ENCODE data around the gene GRID1.

Gene GRID1

DNA sequence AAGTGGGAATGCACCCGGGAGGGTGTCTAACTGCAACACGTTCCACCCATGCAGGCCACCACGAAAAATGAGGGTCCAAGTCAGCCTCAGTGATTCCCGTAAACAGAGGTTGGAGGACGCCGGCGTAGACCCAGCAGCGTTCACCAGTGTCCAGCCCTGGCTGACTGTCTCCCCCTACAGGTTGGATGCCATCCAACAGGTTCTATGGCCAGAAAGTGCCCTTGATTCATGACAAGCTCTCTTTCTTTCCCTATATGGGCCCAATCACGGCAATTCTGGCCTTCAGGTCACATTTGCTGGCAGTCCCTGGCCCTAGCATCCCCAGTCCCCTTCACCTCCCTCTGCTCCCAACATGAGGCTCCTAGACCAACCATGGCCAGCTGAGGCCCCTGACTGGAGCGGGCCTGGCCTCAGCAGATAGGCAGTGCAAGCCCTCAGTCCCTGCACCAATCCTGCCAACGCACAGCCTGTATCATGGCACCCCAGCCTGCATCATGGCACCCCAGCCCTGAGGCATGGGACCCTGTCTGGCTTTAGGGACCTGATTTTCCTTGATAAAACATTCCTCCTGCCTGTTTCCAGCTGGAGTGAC, 227.4 kb downstream of the GRID1 start:
- DNase-seq (ENCODE audit: low spot score): no peak

DNA sequence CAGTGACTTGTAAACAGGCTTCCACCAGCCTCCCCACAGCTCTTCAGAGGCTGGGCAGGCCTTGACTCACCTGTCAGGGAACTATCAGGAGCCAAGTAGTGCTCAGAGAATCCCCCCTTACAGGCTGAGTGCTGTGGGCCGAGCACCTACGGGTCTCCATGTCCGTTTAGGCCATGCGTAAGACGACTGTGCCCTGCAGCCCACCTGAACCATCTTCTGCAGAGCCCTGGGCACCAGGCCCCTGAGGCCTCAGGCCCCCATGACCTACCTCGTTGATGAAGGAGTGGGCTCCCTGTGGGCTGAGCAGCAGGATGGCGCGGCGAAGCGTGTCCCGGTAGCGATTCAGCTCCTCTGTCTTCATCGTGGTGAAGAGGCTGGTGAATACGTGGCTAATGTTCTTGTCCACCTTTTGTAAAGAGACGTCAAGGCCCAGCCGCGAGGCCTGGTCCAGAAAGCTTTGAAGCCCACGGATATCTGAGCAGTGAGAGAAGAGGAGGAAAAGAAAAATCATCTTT, 228.0 kb downstream of the GRID1 start:
- no peak for DNase-seq (ENCODE audit: low spot score)

DNA sequence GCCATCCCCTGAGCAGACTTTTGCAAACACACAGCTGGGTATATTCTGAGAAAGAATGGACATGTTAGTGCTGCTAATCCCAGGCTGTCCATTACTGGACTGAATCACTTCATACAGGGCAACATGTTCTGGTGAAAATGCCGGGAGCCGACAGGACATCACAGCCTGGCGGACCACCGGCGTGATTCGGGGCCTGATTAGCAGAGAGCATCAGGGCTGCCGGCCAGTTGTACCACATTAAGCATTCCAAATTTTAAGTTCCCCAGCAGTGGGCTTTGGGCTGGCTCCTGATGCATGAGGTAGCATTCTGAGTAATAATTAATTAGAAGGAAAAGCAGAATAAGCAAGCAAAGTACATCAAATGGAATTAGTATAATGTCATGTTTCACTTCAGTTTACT, 229.0 kb downstream of the GRID1 start:
- DNase-seq (ENCODE audit: low spot score): no peak

DNA sequence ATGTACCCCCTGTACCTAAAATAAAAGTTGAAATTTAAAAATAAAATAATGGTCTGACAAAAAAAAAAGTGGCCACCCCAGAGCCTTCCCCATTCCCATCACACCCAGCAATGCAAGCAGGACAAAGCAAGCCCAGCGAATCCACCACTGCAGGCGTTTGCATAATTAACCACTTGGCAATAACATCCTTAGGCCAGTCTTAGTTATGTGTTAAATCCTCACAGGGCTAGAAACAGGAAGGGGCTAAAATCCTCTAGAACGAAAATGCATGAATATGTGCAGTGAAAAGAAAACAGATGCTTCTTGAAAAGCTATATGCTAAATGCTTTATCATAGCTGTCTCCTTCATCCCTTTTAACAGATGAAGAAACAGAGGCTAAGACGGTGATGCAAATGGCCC, 229.7 kb downstream of the GRID1 start:
- no peak for DNase-seq (ENCODE audit: low spot score)

DNA sequence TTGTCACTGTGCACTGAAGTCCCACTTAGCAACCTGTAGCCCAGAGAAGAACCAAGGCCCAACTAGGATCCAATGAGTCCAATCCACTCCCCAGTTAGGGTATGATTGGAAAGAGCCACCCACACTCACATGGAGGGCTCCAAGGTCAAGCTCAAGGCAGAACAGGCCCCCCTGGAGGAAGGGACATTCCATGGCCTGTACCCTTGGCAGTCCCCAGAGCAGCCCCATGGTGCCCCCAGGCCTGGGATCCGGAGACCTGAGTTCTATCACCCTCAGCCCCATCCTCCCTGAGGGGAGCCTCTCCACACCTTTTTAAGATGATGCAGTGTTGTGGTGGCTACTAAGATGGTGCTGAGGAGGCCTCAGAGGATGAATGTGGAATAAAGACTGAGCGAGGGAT, 231.4 kb downstream of the GRID1 start:
- no peak for DNase-seq (ENCODE audit: low spot score)

DNA sequence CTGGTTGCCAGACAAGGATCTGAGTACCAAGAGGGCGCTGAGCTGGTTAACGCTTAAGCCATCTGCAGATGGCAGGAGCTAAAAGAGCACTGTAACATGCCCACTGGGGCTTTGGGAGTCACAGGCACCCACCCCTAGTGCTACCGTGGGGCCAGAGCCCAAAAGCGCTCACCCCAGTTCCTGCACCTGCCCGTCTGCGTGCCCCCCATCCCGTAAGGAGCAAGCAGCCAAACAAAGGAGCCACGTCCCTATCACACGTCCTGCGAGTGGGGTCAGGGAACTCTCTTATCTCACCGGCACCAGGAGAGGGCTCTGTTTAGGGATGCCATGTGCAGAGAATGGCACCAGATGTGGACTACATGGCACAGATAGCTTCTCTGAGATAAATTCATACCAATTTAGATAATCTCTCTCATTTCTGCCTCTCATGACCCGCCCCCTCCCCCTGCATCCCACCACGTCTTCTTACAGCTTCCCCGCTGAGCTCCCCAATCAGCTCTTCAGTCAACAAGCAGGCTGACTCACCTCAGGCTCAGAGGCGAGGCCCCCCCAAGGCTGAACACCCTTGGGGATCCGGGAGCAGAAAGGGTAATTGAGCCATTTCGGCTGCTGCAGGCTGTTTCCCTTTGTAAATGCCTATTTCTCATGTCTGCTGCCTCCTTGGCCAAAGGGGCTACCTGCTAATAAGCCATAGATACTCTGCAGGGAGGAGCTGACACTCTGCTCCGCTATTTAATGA, 235.7 kb downstream of the GRID1 start:
- no peak for DNase-seq (ENCODE audit: low spot score)

DNA sequence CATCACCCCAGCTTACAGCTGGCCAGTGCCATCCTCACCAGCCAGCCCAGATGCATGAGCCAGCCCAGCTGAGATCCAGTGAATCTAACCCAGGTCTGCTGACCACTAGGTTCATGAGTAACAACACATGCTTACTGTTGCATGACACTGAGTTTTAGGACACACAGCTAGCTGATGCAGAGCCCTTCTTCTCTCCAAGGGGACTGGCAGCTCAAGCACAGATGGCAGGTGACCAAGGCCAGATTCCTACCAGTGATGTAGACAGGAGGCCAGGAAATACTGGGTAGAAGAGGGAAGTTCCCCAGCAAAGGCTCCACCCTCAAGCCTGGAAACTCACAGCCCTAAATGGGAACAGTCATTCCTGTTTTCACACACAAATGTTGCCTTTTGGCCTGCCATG, 236.6 kb downstream of the GRID1 start:
- DNase-seq (ENCODE audit: low spot score): no peak

DNA sequence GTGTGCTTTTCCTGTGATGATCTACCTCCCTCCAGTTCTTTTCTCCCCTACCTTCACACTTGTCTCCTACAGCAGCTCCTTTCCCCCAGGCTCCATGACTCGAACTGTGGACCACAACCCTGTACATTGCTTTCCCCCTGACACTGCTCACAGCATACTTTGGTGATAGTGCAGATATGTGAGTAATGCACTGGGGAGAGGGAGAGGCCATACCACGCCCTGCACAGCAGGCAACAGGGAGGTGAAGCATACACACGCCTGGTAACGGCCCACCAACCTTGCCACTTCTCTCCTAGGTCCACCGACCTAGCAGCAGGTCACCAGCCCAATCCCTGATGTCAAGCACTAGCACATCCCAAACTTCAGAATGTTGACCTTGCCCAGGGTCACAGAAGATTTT, 238.2 kb downstream of the GRID1 start:
- DNase-seq (ENCODE audit: low spot score): no peak

DNA sequence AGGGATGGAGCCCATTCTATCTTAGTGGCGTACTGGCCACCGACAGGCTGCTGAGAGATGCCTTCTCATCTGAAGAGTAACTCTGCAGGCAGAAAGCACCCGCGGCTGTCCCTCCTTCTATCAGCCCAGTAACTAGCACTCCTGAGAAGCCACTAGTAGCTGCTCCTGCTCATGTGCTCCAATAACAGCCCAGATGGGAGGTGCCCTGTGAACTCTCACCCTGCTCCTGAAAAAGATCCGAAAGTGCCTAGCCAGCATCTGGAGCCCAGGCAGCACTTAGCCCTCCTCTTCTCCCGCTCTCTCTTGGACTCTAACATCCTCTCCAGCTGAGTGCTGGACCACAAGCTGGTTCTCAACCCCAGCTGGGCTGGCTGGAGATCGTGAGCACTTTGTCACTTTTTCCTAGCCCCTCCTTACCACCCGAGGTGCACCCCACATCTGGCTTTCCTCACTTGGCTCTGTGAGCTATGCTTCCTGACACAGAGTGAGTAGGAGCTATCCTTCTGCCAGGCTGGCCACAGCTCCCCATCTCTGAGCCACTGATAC, 239.2 kb downstream of the GRID1 start:
- no peak for DNase-seq (ENCODE audit: low spot score)

DNA sequence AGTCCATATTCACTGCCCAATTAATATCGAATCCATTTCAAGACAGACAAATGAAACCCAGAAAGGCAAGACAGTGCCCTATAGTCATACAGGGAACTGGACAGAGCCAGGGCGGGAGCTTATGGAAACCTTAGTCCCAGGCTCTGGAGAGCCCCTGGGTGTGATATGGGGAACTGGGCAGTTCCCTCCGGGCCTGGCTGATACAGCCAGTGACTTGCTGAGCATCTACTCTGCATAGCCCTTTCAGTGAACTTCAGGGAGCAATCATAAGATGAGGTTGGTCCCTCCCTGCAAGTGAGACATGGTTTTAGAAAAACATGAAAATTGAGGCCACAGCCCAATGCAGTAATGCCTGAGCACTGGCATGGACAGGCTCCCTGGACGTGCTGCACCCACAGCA, 241.9 kb downstream of the GRID1 start:
- no peak for DNase-seq (ENCODE audit: low spot score)

DNA sequence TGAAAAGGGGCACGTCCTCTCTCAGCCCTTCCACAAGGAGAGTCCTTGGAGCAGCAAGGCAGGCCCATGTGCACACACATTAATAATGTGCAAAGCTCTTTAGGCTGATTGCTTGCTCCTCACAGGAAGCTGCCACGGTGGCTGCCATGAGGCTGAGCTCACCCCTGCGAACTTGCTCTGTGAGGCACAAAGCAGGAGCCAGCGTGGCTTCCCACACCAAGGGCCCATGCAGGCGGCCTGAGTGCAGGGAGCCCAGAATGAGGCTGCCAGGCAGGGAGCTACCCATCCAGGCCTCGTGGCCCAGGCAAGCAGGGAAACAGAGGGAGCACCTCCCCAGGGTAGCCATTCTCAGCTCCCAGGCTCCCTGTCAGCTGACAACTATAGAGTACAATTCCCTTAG, 242.9 kb downstream of the GRID1 start:
- DNase-seq (ENCODE audit: low spot score): no peak

DNA sequence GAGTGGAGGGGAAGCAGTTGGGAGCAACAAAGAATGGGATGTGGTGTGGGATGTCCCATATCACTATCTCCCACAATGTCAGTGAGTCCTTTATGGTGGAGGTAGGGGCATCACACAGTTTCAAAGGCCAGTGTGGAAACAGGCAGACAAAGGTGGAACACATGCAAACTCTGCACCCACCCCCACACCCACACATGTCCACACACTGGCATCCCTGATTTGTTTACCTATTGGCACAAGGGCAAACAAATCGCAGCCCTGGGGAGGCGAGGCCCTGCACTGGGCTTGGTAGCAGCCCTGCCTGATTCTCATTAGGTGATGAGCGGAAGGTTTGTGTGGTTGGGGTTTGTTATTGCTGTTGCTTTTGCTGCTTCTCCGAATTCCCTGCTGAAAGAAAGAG, 243.3 kb downstream of the GRID1 start:
- no peak for DNase-seq (ENCODE audit: low spot score)

DNA sequence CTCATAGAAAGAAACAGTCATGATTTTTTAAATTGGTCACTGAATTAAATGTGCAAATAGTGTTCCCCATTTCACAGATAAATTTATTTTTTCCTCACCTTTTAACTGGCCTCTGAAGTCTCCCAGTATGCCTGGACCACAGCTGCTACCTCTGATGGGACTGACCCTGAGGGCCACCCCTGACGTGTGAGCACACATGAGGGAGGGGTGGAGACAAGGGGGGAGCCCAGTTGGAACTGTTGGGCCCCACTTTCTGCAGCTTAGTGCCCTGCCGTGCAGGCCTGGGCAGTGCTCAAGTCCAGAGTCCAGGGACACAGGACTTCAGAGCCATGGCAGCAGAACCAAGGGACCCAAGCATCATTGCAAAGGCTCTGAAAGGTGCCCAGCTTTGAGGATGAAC, 243.9 kb downstream of the GRID1 start:
- DNase-seq (ENCODE audit: low spot score): no peak

DNA sequence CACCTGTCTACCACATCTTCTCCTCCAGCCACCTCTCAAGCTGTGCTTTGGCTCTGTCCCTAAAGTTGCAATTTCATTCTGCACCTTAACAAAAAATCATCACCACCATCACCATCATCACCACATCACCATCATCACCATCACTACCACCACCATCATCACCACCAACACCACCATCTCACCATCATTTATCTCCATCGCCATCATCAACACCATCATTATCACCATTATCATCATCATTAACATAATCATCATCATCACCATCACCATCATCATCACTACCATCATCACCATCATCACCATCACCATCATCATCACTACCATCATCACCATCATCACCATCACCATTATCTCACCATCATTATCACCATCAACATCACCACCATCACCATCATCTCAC, 245.4 kb downstream of the GRID1 start:
- DNase-seq (ENCODE audit: low spot score): no peak

DNA sequence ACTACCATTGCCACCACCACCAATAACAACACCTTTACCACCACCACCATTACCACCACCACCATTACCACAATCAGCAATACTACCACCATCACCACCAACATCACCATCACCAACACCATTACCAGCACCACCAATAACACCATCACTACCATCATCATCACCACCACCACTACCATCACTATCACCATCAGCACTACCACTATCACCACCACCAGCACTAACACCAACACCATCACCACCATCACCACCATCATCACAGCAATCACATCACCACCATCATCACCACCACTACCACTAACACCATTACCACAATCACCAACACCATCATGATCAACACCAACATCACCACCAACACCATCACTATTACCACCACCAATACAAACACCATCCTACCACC, 249.5 kb downstream of the GRID1 start:
- no peak for DNase-seq (ENCODE audit: low spot score)

DNA sequence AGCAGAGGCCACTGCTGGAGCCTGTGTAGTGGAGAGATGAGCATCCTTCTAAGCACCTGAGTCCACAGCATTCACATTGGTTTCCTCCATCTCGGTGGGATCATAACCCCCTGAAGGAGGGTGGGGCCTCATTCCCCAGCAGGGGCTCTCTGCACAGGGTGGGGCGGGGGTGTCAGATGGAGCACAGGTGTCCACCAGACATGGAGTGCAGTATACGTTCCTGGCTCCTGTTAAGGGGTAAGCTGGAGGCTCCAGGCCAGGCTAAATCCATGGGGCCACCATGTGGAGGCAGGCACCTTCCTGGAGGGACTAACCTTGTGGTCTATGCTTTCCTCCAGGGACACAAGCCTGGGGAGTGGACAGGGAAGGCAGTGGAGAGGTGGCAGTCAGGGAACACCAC, 252.6 kb downstream of the GRID1 start:
- DNase-seq (ENCODE audit: low spot score): no peak

DNA sequence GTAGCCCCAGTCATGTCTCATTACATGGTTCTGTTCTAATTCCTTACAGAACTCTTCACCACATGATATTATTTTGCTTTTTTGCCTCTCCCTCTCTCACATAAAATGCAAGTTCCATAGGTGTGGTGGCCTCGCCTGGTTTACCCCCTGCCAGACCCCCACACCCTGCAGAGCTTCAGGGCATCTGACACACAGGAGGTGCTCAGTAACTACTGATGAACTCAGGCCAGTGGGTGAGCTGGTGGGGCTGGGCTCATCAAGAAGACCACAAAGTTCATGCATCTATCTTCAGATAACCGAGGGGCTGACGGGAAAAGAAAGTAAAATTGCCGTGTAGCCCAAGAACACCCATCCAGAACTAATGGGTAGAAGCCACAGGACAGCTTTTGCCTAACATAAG, 253.1 kb downstream of the GRID1 start:
- no peak for DNase-seq (ENCODE audit: low spot score)

DNA sequence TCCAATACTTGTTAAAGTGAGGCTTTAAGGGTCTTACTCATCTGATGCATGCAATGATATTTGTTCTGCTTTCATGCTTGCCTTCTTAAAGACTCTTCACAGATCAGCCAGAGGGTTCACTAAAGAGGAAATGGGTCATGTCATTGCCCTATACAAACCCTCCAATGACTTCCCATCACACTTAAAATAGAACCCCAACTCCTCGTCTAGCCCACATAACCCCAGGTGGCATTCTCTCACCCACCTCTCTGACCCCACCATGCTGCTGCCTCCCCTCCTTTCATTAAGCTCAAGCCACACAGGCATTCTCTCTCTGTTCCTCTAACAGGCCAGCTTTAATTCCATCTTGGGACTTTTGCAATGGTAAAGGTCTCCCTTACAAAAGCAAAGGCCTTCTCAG, 253.6 kb downstream of the GRID1 start:
- no peak for DNase-seq (ENCODE audit: low spot score)

DNA sequence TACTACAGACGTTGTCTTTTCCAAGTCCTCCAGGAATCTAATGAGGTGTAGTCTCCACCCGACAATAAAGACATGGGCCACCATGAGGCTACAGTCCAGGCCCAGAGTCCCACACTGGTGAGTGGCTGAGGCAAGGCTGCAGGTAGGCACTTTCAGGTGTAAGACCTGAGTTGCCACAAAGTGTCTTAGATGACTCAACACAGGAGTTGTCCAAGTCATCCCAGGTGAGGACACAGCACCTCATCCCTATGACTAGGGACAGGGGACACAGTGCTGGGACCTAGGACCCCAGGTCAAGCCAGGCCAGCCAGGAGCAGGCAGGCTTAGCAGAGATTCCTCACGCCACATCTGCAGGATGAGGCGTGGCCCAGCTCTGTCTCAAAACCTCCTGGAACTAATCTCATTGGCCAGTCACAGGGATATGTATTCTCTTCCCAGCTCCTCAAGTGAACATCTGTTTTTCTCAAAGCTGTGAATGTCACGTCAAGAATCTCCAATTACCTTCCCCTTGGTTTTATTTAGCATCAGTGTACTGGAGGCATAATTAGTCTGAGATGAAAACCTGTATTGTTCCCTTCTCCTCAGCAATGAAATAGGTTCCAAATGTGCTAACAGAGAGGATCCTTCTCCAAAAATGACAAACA, 254.6 kb downstream of the GRID1 start:
- no peak for DNase-seq (ENCODE audit: low spot score)

DNA sequence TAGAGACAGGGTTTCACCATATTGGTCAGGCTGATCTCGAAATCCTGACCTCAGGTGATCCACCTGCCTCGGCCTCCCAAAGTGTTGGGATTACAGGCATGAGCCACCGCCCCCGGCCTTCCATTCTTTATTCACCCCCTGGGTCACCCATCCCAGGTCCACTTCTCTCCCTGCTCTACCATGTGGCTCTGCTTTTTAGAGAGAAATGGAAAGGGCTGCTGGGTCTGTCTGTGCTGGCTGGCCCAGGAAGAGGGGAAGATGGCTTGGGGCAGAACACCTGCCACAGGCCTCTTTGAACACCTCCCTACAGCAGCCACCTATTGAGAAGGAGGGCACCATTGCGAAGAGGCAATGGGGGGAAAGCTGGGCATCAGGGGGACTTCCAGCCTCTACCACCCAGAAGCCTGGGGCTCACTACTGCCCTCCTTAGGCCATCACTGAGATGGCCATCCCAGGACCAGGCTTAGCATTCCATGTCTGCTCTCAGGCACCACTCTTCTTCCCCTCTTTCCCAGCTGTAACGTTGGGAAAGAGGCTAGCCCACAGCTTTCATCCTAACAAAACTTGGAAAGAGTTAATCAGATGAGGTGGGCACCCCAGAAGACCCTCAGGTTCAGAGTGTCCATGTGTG, 256.3 kb downstream of the GRID1 start:
- no peak for DNase-seq (ENCODE audit: low spot score)

DNA sequence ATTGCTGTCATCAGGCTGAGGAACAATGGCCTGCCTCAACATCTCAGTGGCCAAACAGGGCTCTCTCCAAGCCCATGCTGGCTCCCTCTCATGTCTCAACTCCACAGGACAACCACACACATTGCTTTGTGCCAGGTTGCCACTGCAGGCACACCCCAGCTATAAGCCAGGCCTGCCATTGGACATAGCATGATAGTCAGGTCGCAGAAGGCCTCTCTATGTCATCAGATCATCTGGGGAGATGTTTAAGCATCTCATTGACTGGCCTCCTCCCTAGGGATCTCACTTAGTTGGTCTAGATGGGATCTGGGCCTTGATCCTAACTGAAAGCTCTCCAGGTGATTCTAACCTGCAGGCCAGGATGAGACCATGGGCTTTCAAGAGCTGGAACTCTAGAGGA, 257.2 kb downstream of the GRID1 start:
- no peak for DNase-seq (ENCODE audit: low spot score)

DNA sequence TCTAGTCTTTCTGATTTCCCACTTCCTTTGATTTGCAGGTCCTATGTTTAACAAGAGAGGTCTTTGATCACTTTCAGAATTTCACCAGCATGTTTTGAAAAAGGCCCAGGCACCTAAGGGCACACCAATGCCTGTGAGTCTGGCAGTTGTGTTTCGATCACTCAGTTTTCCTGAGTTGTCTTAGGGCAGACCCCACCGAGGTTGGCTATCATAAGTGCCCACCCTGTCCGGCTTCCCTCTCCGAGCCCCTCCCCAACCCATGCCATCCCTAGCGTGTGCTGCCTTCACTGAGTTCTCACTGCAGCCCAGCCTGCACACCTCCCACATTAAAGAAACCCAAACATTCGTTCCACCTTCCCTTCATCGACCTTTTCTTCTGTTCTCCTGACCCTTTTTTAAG, 257.9 kb downstream of the GRID1 start:
- no peak for DNase-seq (ENCODE audit: low spot score)

All from AG20443 (cell line).